ENCODE measurements around the gene POLR2A.

GRCh38 chr17:7462474-7463371 lies 21.4 kb upstream of the POLR2A start:
- TF ChIP-seq FOXM1 (IDR thresholded peaks at IDR 0.05; ENCODE audit: borderline replicate concordance, low read depth) (no peak), EP300 (IDR thresholded peaks at IDR 0.05; ENCODE audit: borderline replicate concordance) (no peak), CEBPB (IDR thresholded peaks at IDR 0.05) (no peak), RAD21 (IDR thresholded peaks at IDR 0.05; ENCODE audit: low read depth) (no peak), TAF1 (IDR thresholded peaks at IDR 0.05; ENCODE audit: low read depth) (no peak), EGR1 (IDR thresholded peaks at IDR 0.05) (no peak), TCF12 (IDR thresholded peaks at IDR 0.05; ENCODE audit: low read depth) (no peak), YY1 (IDR thresholded peaks at IDR 0.05; ENCODE audit: low read depth) (no peak), ZBTB7A (IDR thresholded peaks at IDR 0.05; ENCODE audit: low read depth) (no peak), NFIC (IDR thresholded peaks at IDR 0.05) (no peak)
- TF ChIP-seq, protein P1, sequence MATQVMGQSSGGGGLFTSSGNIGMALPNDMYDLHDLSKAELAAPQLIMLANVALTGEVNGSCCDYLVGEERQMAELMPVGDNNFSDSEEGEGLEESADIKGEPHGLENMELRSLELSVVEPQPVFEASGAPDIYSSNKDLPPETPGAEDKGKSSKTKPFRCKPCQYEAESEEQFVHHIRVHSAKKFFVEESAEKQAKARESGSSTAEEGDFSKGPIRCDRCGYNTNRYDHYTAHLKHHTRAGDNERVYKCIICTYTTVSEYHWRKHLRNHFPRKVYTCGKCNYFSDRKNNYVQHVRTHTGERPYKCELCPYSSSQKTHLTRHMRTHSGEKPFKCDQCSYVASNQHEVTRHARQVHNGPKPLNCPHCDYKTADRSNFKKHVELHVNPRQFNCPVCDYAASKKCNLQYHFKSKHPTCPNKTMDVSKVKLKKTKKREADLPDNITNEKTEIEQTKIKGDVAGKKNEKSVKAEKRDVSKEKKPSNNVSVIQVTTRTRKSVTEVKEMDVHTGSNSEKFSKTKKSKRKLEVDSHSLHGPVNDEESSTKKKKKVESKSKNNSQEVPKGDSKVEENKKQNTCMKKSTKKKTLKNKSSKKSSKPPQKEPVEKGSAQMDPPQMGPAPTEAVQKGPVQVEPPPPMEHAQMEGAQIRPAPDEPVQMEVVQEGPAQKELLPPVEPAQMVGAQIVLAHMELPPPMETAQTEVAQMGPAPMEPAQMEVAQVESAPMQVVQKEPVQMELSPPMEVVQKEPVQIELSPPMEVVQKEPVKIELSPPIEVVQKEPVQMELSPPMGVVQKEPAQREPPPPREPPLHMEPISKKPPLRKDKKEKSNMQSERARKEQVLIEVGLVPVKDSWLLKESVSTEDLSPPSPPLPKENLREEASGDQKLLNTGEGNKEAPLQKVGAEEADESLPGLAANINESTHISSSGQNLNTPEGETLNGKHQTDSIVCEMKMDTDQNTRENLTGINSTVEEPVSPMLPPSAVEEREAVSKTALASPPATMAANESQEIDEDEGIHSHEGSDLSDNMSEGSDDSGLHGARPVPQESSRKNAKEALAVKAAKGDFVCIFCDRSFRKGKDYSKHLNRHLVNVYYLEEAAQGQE (IDR thresholded peaks at IDR 0.05; ENCODE audit: low read depth), result no peak
- TF ChIP-seq, protein P2, sequence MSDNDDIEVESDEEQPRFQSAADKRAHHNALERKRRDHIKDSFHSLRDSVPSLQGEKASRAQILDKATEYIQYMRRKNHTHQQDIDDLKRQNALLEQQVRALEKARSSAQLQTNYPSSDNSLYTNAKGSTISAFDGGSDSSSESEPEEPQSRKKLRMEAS (IDR thresholded peaks at IDR 0.05), result no peak
